Uterus (tissue), 2 donors: Measurements from ENCODE around the gene ZNF804B.

Source experiments
- POLR2A ChIP-seq, 2 donors: fragments of 450-650 bp; IDR thresholded peaks; one replicate each; pipeline ENCODE4 v1.6.1; 2016; ENCODE audit warnings: antibody characterized with exemption in 2 of 2, mild to moderate bottlenecking in 1 of 2, moderate library complexity in 1 of 2
- TF ChIP-seq, protein P1 (sequence below), 4 experiments: fragments of 200-600 bp in 2 of 4; fragments of 450-650 bp in 2 of 4; sonication (generic) in 2 of 4; IDR thresholded peaks; one replicate each; pipeline ENCODE4 v1.5.1; 2016 to 2019; ENCODE audit warnings: antibody characterized with exemption in 4 of 4, mild to moderate bottlenecking in 2 of 4, moderate library complexity in 1 of 4

DNA sequence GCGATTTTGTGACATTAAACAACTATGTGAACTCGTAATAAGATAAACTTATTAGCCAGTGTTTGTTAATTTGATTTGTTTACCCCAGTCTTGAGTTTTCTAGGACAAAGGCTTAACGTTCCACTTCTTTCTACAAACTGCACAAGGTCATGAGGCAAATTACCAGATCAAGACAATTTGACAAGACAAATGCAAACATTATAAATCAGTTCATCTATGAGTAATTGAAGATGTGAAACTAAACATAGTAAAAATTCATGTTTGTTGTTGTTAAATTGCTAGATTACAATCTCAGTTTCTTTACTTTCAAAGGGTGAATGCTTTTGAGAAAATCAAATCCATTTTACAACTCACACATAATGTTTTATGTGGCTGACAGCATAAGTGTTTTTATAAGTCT, 13.4 kb upstream of the ZNF804B start:
- no peak for TF ChIP-seq POLR2A (IDR thresholded peaks at IDR 0.05)
- TF ChIP-seq, protein P1, sequence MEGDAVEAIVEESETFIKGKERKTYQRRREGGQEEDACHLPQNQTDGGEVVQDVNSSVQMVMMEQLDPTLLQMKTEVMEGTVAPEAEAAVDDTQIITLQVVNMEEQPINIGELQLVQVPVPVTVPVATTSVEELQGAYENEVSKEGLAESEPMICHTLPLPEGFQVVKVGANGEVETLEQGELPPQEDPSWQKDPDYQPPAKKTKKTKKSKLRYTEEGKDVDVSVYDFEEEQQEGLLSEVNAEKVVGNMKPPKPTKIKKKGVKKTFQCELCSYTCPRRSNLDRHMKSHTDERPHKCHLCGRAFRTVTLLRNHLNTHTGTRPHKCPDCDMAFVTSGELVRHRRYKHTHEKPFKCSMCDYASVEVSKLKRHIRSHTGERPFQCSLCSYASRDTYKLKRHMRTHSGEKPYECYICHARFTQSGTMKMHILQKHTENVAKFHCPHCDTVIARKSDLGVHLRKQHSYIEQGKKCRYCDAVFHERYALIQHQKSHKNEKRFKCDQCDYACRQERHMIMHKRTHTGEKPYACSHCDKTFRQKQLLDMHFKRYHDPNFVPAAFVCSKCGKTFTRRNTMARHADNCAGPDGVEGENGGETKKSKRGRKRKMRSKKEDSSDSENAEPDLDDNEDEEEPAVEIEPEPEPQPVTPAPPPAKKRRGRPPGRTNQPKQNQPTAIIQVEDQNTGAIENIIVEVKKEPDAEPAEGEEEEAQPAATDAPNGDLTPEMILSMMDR (IDR thresholded peaks at IDR 0.05), result no peak
